T-helper 1 cell (primary cell): ENCODE measurements around the gene LRRC59.
"Not testable (repeated sequence)": the region's sequence is repeated elsewhere in the genome, so short reads cannot be mapped to it uniquely, and the experiment has no call there.

ENCODE experiments used
- DNase-seq, 5 donors: peaks; one replicate each; pipeline ENCODE4 v3.0.0-alpha.2; 2012 to 2020

Gene LRRC59

GRCh38 chr17:50345432-50346312 lies 51.7 kb downstream of the LRRC59 start, which contains the start of gene XYLT2:
Gene XYLT2, plus strand, starts transcription at chr17:50346126. Its CDS starts 15 bp downstream, at chr17:50346141.
- peak; percentile 82 to 95 (median 87) for DNase-seq

GRCh38 chr17:50344731-50345365 lies 52.5 kb downstream of the LRRC59 start:
- DNase-seq: no peak

- DNase-seq: no peak
These were observed 57.9 kb downstream of the LRRC59 start for GRCh38 chr17:50339381-50339780.

- no peak for DNase-seq
These were observed 58.7 kb downstream of the LRRC59 start for GRCh38 chr17:50338645-50339044.

- no peak for DNase-seq
These were observed 59.4 kb downstream of the LRRC59 start for GRCh38 chr17:50337956-50338355.

- not testable (repeated sequence) for DNase-seq
These were observed 63.8 kb downstream of the LRRC59 start for GRCh38 chr17:50333291-50334057.

- DNase-seq: no peak
These were observed 65.1 kb downstream of the LRRC59 start for GRCh38 chr17:50332196-50332595.
